Measurements from ENCODE around the gene MCL1. TPM values are rescaled to one million over a fixed set of nuclear protein-coding genes. Genes with fewer than 3 reads are reported as not detected.

Gene MCL1
- total RNA-seq, 1 donor from 2014 or later: 255 TPM

DNA sequence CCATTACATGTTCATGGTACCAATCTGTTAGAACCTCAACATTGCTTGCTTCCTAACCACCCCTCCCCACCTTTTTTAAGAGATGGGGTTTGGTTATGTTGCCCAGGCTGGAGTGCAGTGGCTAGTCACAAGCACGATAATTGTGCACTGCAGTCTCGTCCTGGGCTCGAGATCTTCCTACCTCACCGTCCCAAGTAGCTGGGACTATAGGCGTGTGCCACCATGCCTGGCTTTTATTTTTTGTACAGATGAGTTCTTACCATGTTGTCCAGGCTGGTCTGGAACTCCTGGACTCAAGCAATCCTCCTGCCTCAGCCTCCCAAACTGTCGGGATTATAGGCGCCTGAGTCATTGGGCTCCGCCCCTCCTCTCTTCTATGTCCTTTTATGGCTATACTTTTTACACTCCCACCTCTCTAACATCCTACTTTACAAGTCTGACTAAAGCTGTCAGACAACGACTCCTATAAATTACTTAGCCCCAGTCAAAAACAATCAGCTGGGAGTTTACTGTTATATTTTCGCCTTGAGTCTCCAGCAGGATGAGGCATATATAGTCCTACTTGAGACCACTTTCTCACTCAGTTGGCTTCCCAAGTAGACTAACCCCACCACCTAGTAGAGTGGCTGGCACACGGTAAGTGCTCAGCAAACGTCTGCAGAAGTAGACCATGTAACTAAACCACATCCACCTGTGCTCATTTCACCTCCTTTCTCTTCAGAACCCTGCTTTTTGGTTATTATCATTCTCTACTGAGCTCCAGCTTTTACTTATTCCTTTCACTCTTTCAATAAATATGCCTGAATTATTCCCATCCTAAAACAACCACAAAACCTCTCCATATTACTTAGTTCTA lies 36.2 kb upstream of the MCL1 start:
- no peaks in the 10 kb centered on the region for H3K27me3 Mint-ChIP-seq (ENCODE audit: low read depth)
- H3K27ac Mint-ChIP-seq (ENCODE audit: unreplicated experiment): peak overlapping the region; percentile 45
- TF ChIP-seq CTCF (IDR thresholded peaks at IDR 0.05): no peak
- no peak overlapping the region for H3K4me3 Mint-ChIP-seq (ENCODE audit: unreplicated experiment)
- H3K4me1 Mint-ChIP-seq (ENCODE audit: low read depth): peaks cover 53% of the 10 kb centered on the region
- no peaks in the 10 kb centered on the region for H3K9me3 Mint-ChIP-seq (ENCODE audit: low read depth)
- peaks cover 9% of the 10 kb centered on the region for H3K36me3 Mint-ChIP-seq (ENCODE audit: low read depth)
- DNase-seq (ENCODE audit: low spot score): no peak

DNA sequence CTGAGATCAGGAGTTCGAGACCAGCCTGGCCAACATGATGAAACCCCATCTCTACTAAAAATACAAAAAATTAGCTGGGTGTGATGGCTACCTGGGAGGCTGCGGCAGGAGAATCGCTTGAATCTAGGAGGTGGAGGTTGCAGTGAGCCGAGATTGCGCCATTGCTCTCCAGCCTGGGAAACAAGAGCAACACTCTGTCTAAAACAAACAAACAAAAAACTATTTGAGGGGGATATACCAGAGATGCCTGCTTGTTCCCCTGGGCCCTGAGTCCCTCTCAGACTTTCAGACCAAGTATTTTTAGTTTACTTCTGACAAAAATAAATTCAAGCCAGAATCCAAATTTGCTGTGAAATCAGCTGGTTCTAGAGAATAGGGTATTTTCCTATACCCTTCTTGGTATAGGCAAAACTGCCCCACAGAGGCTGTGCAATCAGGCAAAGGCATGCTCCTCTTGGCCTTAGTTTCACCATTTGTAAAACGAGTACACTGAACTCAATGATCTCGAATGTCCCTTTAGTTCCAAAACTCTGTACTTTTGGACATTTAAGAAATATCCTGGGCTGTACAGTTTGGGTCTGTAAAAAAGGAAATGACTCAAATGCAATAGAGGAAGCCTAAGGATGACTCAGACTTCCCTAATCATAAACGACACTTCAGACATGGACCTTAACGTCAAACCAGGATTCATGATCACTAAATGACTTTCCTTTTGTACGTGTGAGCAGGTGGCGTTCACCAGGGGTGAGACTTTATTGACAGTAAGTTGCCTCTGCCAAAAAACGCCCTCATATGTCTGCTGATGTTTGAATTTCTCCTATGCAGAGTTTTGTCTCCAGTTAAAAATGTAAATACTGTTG lies 33.9 kb upstream of the MCL1 start:
- peak overlapping the region; percentile 89 for H3K27ac Mint-ChIP-seq (ENCODE audit: unreplicated experiment)
- H3K4me3 Mint-ChIP-seq (ENCODE audit: unreplicated experiment): peak overlapping the region; percentile 37
- H3K4me1 Mint-ChIP-seq (ENCODE audit: low read depth): peaks cover 43% of the 10 kb centered on the region
- peaks cover 6% of the 10 kb centered on the region for H3K36me3 Mint-ChIP-seq (ENCODE audit: low read depth)
- no peak for DNase-seq (ENCODE audit: low spot score)
- H3K27me3 Mint-ChIP-seq (ENCODE audit: low read depth): no peaks in the 10 kb centered on the region
- no peaks in the 10 kb centered on the region for H3K9me3 Mint-ChIP-seq (ENCODE audit: low read depth)
- TF ChIP-seq CTCF (IDR thresholded peaks at IDR 0.05): no peak

DNA sequence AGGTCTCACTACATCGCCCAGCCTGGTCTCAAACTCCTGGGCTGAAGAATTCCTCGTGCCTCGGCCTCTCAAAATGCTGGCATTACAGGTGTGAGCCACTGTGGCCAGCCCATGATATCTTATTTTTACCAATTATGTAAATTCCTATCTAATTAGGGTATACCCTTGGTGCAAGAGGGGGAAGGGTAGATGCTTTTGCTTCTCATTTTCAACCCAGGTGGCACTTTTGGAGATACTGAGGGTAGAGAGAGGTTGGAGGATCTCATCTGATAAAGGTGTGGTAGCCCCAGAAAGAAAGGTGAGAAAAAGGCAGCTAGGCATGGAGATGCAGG lies 32.6 kb upstream of the MCL1 start:
- H3K27ac Mint-ChIP-seq (ENCODE audit: unreplicated experiment): peak overlapping the region; percentile 89
- H3K27me3 Mint-ChIP-seq (ENCODE audit: low read depth): no peaks in the 10 kb centered on the region
- no peak overlapping the region for H3K4me3 Mint-ChIP-seq (ENCODE audit: unreplicated experiment)
- no peaks in the 10 kb centered on the region for H3K9me3 Mint-ChIP-seq (ENCODE audit: low read depth)
- no peak for DNase-seq (ENCODE audit: low spot score)
- TF ChIP-seq CTCF (IDR thresholded peaks at IDR 0.05): no peak
- H3K4me1 Mint-ChIP-seq (ENCODE audit: low read depth): peaks cover 43% of the 10 kb centered on the region
- H3K36me3 Mint-ChIP-seq (ENCODE audit: low read depth): peaks cover 6% of the 10 kb centered on the region

DNA sequence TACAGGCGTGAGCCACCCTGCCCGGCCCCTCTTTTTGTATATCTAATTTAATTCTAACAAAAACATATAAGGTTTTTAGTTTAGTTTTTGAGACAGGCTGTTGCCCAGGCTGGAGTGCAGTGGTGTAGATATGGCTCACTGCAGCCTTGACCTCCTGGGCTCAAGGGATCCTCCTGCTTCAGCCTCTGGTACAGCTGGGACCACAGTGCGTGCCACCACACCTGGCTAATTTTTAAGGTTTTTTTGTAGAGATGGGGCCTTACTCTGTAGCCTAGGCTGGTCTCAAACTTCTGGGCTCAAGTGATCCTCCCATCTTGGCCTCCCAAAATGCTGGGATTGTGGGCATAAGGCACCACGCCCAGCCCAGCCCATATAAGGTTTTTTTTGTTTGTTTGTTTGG lies 31.2 kb upstream of the MCL1 start:
- Mint-ChIP-seq H3K27ac (ENCODE audit: unreplicated experiment) (peak overlapping the region; percentile 89), H3K4me3 (ENCODE audit: unreplicated experiment) (no peak overlapping the region), H3K9me3 (ENCODE audit: low read depth) (no peaks in the 10 kb centered on the region), H3K27me3 (ENCODE audit: low read depth) (no peaks in the 10 kb centered on the region), H3K36me3 (ENCODE audit: low read depth) (no peaks in the 10 kb centered on the region), H3K4me1 (ENCODE audit: low read depth) (peaks cover 43% of the 10 kb centered on the region)
- DNase-seq (ENCODE audit: low spot score): no peak
- no peak for TF ChIP-seq CTCF (IDR thresholded peaks at IDR 0.05)

DNA sequence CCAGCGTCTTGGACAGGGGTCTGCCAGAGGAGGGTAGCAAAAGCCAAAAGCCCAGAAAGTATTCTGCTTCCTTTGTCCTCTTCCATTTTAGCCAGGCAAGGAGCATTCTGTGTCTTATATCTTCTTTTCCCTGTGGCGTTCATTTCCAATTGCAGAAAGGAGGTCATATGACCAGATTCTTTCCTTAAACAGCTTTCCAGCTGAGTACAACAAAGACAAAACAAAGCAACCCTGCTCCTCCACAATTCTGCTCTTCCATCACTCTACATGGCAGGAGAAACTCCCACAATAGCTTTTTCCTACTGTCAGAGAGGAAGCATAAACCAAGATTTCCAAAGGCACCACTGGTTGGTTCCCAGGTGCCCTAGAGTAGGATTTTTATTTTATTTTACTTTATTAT lies 30.3 kb upstream of the MCL1 start:
- Mint-ChIP-seq H3K4me3 (ENCODE audit: unreplicated experiment) (no peak overlapping the region), H3K27ac (ENCODE audit: unreplicated experiment) (peak overlapping the region; percentile 68), H3K4me1 (ENCODE audit: low read depth) (peaks cover 42% of the 10 kb centered on the region), H3K27me3 (ENCODE audit: low read depth) (no peaks in the 10 kb centered on the region), H3K36me3 (ENCODE audit: low read depth) (no peaks in the 10 kb centered on the region), H3K9me3 (ENCODE audit: low read depth) (no peaks in the 10 kb centered on the region)
- TF ChIP-seq CTCF (IDR thresholded peaks at IDR 0.05): no peak
- no peak for DNase-seq (ENCODE audit: low spot score)

All from chondrocyte (in vitro differentiated cells).